NB4 (cell line): ENCODE results near the gene RBP2.
A peak's percentile ranks its signal among the peaks of the same experiment; 100 is the strongest.

ENCODE experiments used
- DNase-seq: peaks from one replicate; pipeline ENCODE4 v3.0.0; 2010; ENCODE audit warnings: low read depth
- H3K4me3 ChIP-seq: one replicate; pipeline ENCODE4 v1.5.1; 2011; ENCODE audit warnings: mild to moderate bottlenecking, low read depth, low read length, moderate library complexity
- CTCF ChIP-seq: IDR thresholded peaks from one replicate; pipeline ENCODE4 v1.5.1; 2012; ENCODE audit warnings: low read depth, low read length
- MYC ChIP-seq: IDR thresholded peaks from 2 replicates; pipeline ENCODE4 v1.6.1; 2011; ENCODE audit warnings: low read depth, low read length
- POLR2A ChIP-seq: IDR thresholded peaks from 2 replicates; pipeline ENCODE4 v1.6.1; 2011; ENCODE audit warnings: mild to moderate bottlenecking; ENCODE audit not compliant: insufficient read length; ENCODE audit errors: extremely low read depth
- TF ChIP-seq, protein P1 (sequence below): IDR thresholded peaks from 2 replicates; pipeline ENCODE4 v1.6.1; 2011; ENCODE audit warnings: low read depth, low read length

RBP2 gene

GRCh38 chr3:139521816-139522215, 45.5 kb upstream of the RBP2 start:
- TF ChIP-seq, protein P1, sequence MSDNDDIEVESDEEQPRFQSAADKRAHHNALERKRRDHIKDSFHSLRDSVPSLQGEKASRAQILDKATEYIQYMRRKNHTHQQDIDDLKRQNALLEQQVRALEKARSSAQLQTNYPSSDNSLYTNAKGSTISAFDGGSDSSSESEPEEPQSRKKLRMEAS = no peak
- TF ChIP-seq CTCF = no peak
- TF ChIP-seq POLR2A = no peak
- TF ChIP-seq MYC = no peak

GRCh38 chr3:139521144-139521543, 44.8 kb upstream of the RBP2 start:
- H3K4me3 ChIP-seq = no peak overlapping the region
- TF ChIP-seq CTCF (no peak), MYC (no peak), POLR2A (no peak)
- TF ChIP-seq, protein P1 = no peak
- no peak for DNase-seq

More at GRCh38 chr3:139521816-139522215, 45.5 kb upstream of the RBP2 start:
- H3K4me3 ChIP-seq = no peak overlapping the region
- DNase-seq = no peak

DNA sequence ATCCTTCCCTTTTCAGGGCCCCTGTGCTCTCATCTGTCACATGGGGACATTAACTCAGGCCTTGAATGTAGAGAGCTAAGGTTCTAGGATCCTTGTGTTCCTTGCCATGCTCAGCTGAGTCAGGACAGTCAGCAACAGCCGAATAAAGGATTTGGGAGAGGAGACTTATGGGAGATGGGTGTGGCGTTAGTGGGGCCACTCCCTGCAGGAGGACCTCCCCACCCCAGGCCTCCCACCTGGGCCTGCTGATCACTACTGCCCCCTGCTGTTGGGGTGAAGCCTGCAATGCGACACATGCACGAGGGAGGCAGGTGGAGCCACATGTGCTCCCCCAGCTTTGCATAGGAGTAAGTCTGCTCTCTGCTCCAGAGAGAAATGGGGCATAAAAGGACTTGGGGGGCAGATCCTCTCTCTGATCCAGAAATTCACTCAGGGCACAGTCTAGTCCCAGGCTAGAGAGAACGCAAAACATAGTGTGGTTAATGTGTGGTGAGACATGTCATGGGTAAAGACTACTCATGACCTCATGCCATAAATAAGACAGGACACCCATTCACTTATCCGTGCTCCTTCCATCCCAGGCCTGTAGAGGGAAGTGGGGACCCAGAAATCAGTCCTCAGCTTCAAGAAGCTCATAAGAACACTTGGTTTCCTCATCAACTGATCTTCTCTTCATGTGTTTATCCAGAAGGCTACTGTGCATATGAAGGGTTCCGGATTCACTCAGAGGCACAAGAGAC, 43.9 kb upstream of the RBP2 start:
- no peak overlapping the region for H3K4me3 ChIP-seq
- DNase-seq = peak; percentile 46
- peak; percentile 55 for TF ChIP-seq CTCF
- TF ChIP-seq, protein P1 = peak; percentile 46; the same call in 1 of the 2 replicates
- TF ChIP-seq POLR2A = no peak

- DNase-seq = no peak
- no peak overlapping the region for H3K4me3 ChIP-seq
- TF ChIP-seq CTCF (no peak), POLR2A (no peak), MYC (no peak)
- TF ChIP-seq, protein P1 = no peak
Observed at GRCh38 chr3:139518926-139519842, 42.9 kb upstream of the RBP2 start.

DNA sequence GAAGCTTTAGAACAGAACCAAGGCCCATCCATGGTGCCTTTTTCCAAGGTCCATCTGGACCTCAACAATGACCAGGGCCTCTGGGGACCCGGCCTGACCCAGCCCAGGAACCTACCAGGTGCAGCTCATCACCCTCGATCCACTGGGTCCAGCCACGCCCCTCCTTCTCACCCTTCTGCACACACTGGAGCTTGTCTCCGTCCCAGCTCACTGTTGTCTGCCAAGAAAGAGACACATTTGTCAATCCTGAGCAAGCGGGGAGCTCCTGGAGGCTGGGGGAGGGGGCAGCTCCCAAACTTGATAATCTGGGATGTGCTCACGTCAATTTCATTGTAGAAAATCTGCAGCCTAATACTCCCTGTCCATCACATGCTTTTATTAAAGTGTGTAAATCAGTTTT, 42.0 kb upstream of the RBP2 start:
- DNase-seq = no peak
- H3K4me3 ChIP-seq = no peak overlapping the region
- TF ChIP-seq CTCF (no peak), MYC (no peak), POLR2A (no peak)
- TF ChIP-seq, protein P1 = no peak
